ENCODE results near the gene TNRC18.

DNA sequence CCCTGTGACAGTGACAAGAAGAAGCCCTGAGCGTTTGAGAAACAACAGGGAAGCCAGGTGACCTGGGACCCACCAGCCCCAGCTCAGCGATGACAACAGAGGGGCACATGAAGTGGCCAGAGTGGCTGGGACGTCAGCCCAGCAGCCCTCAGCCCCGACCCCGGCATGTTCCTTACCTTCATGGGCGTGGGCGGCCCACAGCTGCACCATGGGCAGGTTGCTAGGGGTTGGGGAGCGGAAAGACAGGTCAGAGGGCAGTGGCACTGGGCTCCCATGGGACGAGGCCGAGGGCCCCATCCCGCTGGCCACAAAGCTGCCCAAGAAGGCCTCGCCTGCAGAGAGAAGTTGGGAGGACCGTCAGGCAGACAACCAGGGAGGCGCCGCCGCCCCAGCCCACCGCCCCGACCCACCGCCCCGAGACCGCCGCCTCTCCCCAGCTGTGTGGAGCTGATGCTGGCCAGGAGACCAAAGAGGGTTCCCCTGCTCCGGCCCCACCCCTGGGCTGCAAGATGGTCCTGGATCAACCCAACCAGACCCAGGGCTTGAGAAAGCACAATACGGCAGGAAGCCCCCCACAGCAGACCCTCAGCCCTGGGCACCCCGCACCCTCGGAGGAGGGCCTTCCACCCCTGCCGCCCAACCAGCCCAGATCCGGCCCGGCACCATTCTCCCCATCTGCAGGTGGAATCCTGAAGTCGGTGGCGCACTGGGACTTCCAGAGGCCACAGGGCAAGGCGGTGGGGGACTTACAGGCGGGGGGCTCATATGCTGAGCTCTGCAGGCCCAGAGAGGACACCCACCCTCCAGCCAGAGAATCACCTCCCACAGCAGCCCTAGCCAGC lies 29.1 kb downstream of the TNRC18 start:
- TF ChIP-seq, protein P1, sequence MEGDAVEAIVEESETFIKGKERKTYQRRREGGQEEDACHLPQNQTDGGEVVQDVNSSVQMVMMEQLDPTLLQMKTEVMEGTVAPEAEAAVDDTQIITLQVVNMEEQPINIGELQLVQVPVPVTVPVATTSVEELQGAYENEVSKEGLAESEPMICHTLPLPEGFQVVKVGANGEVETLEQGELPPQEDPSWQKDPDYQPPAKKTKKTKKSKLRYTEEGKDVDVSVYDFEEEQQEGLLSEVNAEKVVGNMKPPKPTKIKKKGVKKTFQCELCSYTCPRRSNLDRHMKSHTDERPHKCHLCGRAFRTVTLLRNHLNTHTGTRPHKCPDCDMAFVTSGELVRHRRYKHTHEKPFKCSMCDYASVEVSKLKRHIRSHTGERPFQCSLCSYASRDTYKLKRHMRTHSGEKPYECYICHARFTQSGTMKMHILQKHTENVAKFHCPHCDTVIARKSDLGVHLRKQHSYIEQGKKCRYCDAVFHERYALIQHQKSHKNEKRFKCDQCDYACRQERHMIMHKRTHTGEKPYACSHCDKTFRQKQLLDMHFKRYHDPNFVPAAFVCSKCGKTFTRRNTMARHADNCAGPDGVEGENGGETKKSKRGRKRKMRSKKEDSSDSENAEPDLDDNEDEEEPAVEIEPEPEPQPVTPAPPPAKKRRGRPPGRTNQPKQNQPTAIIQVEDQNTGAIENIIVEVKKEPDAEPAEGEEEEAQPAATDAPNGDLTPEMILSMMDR (IDR thresholded peaks at IDR 0.05; ENCODE audit: low read length), result no peak
- no peak for TF ChIP-seq EZH2 (IDR thresholded peaks at IDR 0.05; ENCODE audit: borderline replicate concordance, low read length)
